Measurements from ENCODE around the gene TPR.

Gene TPR

DNA sequence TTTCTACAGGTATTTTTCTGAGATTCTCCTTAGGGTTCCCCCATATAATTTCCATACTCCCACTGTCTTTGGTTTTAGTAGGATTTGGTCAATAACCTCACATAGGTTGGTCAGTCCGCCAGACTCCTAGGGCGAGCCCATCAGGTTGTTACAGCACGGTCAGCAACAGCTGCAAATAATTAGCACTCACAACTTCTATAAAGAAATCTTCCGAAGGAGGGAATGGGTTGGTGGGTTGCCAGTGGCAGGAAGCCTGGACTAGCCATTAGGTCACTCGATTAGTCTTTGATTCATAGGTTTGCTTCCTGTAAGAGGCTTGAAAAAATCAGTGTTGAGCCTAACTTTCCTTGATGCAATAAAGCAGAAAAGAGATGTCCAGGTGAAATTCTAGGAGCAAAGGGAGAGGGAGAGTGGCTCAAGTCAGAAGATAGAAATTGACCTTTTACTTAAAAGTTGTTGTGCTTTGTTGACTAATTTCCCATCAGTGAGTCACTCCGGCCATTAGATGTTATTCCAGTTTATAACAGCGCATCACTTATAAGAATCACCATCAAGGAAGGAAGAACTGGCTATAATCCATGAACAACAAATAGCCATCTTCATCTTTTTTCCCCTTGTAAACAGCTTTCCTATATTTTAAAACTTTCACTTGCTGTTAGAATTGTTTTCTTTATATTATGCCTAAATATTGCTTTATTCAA is 88.3 kb downstream of the TPR start:
- no peak overlapping the region for H3K27ac ChIP-seq
- TF ChIP-seq CTCF (conservative IDR thresholded peaks at IDR 0.05) = no peak

GRCh38 chr1:186283374-186283773 is 91.7 kb downstream of the TPR start:
- no peak overlapping the region for H3K27ac ChIP-seq
- no peak for TF ChIP-seq CTCF (conservative IDR thresholded peaks at IDR 0.05)

GRCh38 chr1:186282466-186282865 is 92.6 kb downstream of the TPR start:
- TF ChIP-seq CTCF (conservative IDR thresholded peaks at IDR 0.05) = no peak
- H3K27ac ChIP-seq = no peak overlapping the region

DNA sequence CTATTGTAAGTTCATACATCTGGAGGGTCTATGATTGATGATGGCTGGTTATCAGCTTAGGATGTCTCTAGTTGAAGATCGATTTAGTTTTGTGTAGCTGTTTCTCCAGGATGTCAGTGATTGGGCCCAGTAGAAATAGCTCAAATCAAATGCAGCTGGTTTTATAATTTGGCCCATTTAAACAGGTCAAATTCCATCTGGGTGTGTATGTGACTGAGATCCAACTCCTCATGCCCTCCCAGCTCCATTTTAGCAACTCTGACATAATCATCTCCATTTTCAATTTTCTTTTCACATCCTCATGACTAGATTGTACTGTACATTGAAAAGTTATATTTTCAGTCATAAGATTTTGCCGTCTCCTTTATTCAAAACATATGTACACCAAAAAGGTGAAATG is 99.2 kb downstream of the TPR start:
- no peak for TF ChIP-seq CTCF (conservative IDR thresholded peaks at IDR 0.05)
- H3K27ac ChIP-seq = no peak overlapping the region

- H3K27ac ChIP-seq = no peak overlapping the region
- no peak for TF ChIP-seq CTCF (conservative IDR thresholded peaks at IDR 0.05)
These were observed 102.6 kb downstream of the TPR start for GRCh38 chr1:186272486-186272885.

DNA sequence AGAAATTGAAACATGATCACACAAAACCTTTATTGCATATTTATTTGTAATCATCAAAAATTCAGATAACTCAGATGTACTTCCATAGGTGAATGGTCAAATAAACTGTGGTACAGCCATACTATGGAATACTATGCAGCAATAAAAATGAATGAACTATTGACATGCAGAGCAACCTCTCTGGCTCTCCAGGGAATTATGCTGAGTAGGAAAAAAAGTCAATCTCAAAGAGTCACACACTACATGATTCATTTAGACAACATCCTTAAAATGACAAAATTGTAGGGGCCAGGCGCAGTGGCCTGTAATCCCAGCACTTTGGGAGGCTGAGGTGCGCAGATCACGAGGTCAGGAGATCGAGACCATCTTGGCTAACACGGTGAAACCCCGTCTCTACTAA is 104.0 kb downstream of the TPR start:
- no peak overlapping the region for H3K27ac ChIP-seq
- no peak for TF ChIP-seq CTCF (conservative IDR thresholded peaks at IDR 0.05)
